Motor neuron (in vitro differentiated cells): ENCODE measurements around the gene PPFIBP1. TPM values are rescaled to one million over a fixed set of nuclear protein-coding genes. Genes with fewer than 3 reads are reported as not detected.

Experiments used
- ATAC-seq, 8 experiments: fragments of 200-7000 bp; cut with Tn5 transposase; replicated peaks in 6 of 8; 2 replicates each; pipeline ENCODE4 v1.8.0; 2021; ENCODE audit warnings: mild to moderate bottlenecking in 8 of 8, moderate library complexity in 8 of 8
- H3K27ac ChIP-seq, 2 donors: fragments of 250-450 bp; sonication (Bioruptor Pico); 2 replicates each; pipeline ENCODE4 v1.9.0; 2021; ENCODE audit warnings: antibody characterized with exemption in 2 of 2, mild to moderate bottlenecking in 2 of 2, moderate library complexity in 1 of 2
- H3K4me1 ChIP-seq, 2 donors: fragments of 250-450 bp; sonication (Bioruptor Pico); replicated peaks in 1 of 2; 2 replicates each; pipeline ENCODE4 v1.6.1; 2021; ENCODE audit warnings: antibody characterized with exemption in 2 of 2, mild to moderate bottlenecking in 2 of 2, moderate library complexity in 1 of 2
- H3K4me3 ChIP-seq, 5 donors: fragments of 250-450 bp; sonication (Bioruptor Pico); 2 replicates each; pipeline ENCODE4 v1.9.0; 2021; ENCODE audit warnings: antibody characterized with exemption in 5 of 5, mild to moderate bottlenecking in 5 of 5, moderate library complexity in 4 of 5
- WGBS, 10 experiments: fragments of 450-650 bp; shearing (Covaris generic); methylation state at CpG; one replicate each; pipeline ENCODE4 v1.0.0; 2022; 5-methylcytosine and 5-hydroxymethylcytosine counted together
- in situ Hi-C, 9 experiments: fragments of 400-800 bp; cut with MboI; loops; one replicate each; pipeline ENCODE4 v1.15.0; 2021; ENCODE audit warnings: low sequenced_read_pairs in 9 of 9, low pct_unique_long_range_greater_than_20kb in 2 of 9; ENCODE audit not compliant: unreplicated experiment in 9 of 9
- total RNA-seq, 8 experiments: library from RNA; unstranded; fragments of 300-600 nt; gene quantifications; 2 replicates each; pipeline versions ENCODE4 v1.2.3 to v1.2.4, GENCODE V29; 2022

The PPFIBP1 gene
- total RNA-seq = 100 to 1,000 TPM in 1 of 8 experiments, 10 to 100 TPM in 7; 15.9 to 205 (median 49.4) TPM

- peak within 1 kb of the TSS; percentile 74 to 88 (median 81) for H3K4me3 ChIP-seq
- in situ Hi-C loops = no loop called here
- ATAC-seq = peak; percentile 87 to 97 (median 95)
- H3K27ac ChIP-seq = peak within 1 kb of the TSS; percentile 82 to 84
- 0 to 8% (median 0%) methylated on average over 1 to 26 of the region's 41 CpGs; no CpG with 5 or more reads in 1 of the 10 experiments for WGBS, 10 experiments
- peaks cover 5 to 11% of the 10 kb centered on the region in 2 donors for H3K4me1 ChIP-seq
Observed at GRCh38 chr12:27523642-27524493, at the start of gene PPFIBP1. Gene PPFIBP1, plus strand, starts transcription at chr12:27524206. Its CDS starts 109,191 bp downstream, at chr12:27633397.

- in situ Hi-C loops = no loop called here
- peak in 2 of 8 experiments; percentile 23 to 46 for ATAC-seq
- Histone ChIP-seq H3K27ac (no peak overlapping the region), H3K4me1 (peaks cover 4 to 9% of the 10 kb centered on the region in 2 donors), H3K4me3 (no peak overlapping the region)
- 0 to 100% (median 60%) methylated on average over 1 to 3 of the region's 3 CpGs; no CpG with 5 or more reads in 1 of the 10 experiments for WGBS, 10 experiments
Observed at GRCh38 chr12:27474344-27474743, 49.7 kb upstream of the PPFIBP1 start.

- no peak overlapping the region for H3K27ac ChIP-seq
- no peak overlapping the region for H3K4me3 ChIP-seq
- in situ Hi-C loops = no loop called here
- ATAC-seq = no peak
- H3K4me1 ChIP-seq = no peaks in the 10 kb centered on the region
Observed at GRCh38 chr12:27477049-27477448, 47.0 kb upstream of the PPFIBP1 start.

GRCh38 chr12:27478949-27479348, 45.1 kb upstream of the PPFIBP1 start:
- no peak overlapping the region for H3K27ac ChIP-seq
- no peaks in the 10 kb centered on the region for H3K4me1 ChIP-seq
- H3K4me3 ChIP-seq = no peak overlapping the region
- in situ Hi-C loops = no loop called here
- no peak for ATAC-seq

GRCh38 chr12:27480016-27480415, 44.0 kb upstream of the PPFIBP1 start:
- Histone ChIP-seq H3K4me1 (no peaks in the 10 kb centered on the region), H3K27ac (no peak overlapping the region), H3K4me3 (no peak overlapping the region)
- WGBS, 10 experiments = 20 to 80% methylated on average over 1 of the region's 1 CpG; no CpG with 5 or more reads in 8 of the 10 experiments
- in situ Hi-C loops = no loop called here
- no peak for ATAC-seq

- in situ Hi-C loops = no loop called here
- H3K4me1 ChIP-seq = no peaks in the 10 kb centered on the region
- H3K27ac ChIP-seq = no peak overlapping the region
- peak in 1 of 8 experiments; percentile 34 for ATAC-seq
- H3K4me3 ChIP-seq = no peak overlapping the region
Observed at GRCh38 chr12:27486961-27487360, 37.0 kb upstream of the PPFIBP1 start.

GRCh38 chr12:27488479-27488878, 35.5 kb upstream of the PPFIBP1 start:
- WGBS, 10 experiments = 83 to 100% (median 92%) methylated on average over 1 to 5 of the region's 5 CpGs
- Histone ChIP-seq H3K4me3 (no peak overlapping the region), H3K27ac (no peak overlapping the region), H3K4me1 (no peaks in the 10 kb centered on the region)
- in situ Hi-C loops = no loop called here
- no peak for ATAC-seq

- Histone ChIP-seq H3K4me1 (no peaks in the 10 kb centered on the region), H3K27ac (no peak overlapping the region), H3K4me3 (no peak overlapping the region)
- no peak for ATAC-seq
- in situ Hi-C loops = no loop called here
- 40 to 94% (median 72%) methylated on average over 1 to 2 of the region's 2 CpGs for WGBS, 10 experiments
Observed at GRCh38 chr12:27491226-27491625, 32.8 kb upstream of the PPFIBP1 start.

- 0 to 93% (median 74%) methylated on average over 1 to 6 of the region's 6 CpGs for WGBS, 10 experiments
- Histone ChIP-seq H3K27ac (no peak overlapping the region), H3K4me1 (no peaks in the 10 kb centered on the region), H3K4me3 (no peak overlapping the region)
- ATAC-seq = peak in 2 of 8 experiments; percentile 17 to 84
- in situ Hi-C loops = no loop called here
Observed at GRCh38 chr12:27493260-27493940, 30.6 kb upstream of the PPFIBP1 start.

GRCh38 chr12:27497446-27497845, 26.6 kb upstream of the PPFIBP1 start:
- Histone ChIP-seq H3K27ac (no peak overlapping the region), H3K4me1 (no peaks in the 10 kb centered on the region), H3K4me3 (no peak overlapping the region)
- ATAC-seq = no peak
- WGBS, 10 experiments = 78 to 100% (median 83%) methylated on average over 1 to 3 of the region's 3 CpGs; no CpG with 5 or more reads in 4 of the 10 experiments
- in situ Hi-C loops = no loop called here

- H3K4me3 ChIP-seq = no peak overlapping the region
- ATAC-seq = no peak
- H3K4me1 ChIP-seq = no peaks in the 10 kb centered on the region
- no peak overlapping the region for H3K27ac ChIP-seq
- in situ Hi-C loops = no loop called here
- 61 to 100% (median 90%) methylated on average over 2 to 4 of the region's 4 CpGs; no CpG with 5 or more reads in 2 of the 10 experiments for WGBS, 10 experiments
Observed at GRCh38 chr12:27498149-27498548, 25.9 kb upstream of the PPFIBP1 start.

GRCh38 chr12:27498761-27499160, 25.2 kb upstream of the PPFIBP1 start:
- WGBS, 10 experiments = 8 to 87% (median 80%) methylated on average over 1 to 5 of the region's 5 CpGs
- H3K4me1 ChIP-seq = no peaks in the 10 kb centered on the region
- no peak overlapping the region for H3K4me3 ChIP-seq
- in situ Hi-C loops = no loop called here
- no peak overlapping the region for H3K27ac ChIP-seq
- no peak for ATAC-seq

GRCh38 chr12:27499377-27499776, 24.6 kb upstream of the PPFIBP1 start:
- in situ Hi-C loops = no loop called here
- Histone ChIP-seq H3K4me1 (no peaks in the 10 kb centered on the region), H3K4me3 (no peak overlapping the region), H3K27ac (no peak overlapping the region)
- ATAC-seq = no peak
- 93 to 100% (median 100%) methylated on average over 1 to 3 of the region's 3 CpGs; no CpG with 5 or more reads in 1 of the 10 experiments for WGBS, 10 experiments
